CD14-positive monocyte (primary cell): ENCODE measurements around the gene CNTNAP2. TPM values are rescaled to one million over a fixed set of nuclear protein-coding genes. Genes with fewer than 3 reads are reported as not detected.

Source experiments
- DNase-seq, 3 donors: peaks; one replicate each; pipeline ENCODE4 v3.0.0-alpha.2; 2011 to 2022
- H2AFZ ChIP-seq: 2 replicates; pipeline ENCODE4 v1.6.0; 2012; ENCODE audit warnings: mild to moderate bottlenecking, low read depth, low read length, inconsistent platforms; ENCODE audit not compliant: insufficient read depth, poor library complexity, severe bottlenecking
- H3K27ac ChIP-seq, 2 donors: 1 replicate in 1 of 2; 2 replicates in 1 of 2; pipeline ENCODE4 v1.5.1; 2012 to 2013; ENCODE audit warnings: low read length in 2 of 2, control low read depth in 1 of 2, inconsistent platforms in 1 of 2, low read depth in 1 of 2, mild to moderate bottlenecking in 1 of 2
- H3K27me3 ChIP-seq, 2 donors: one replicate each; pipeline versions ENCODE4 v1.6.0 to v1.6.1; 2011 to 2013; ENCODE audit warnings: low read length in 2 of 2; ENCODE audit not compliant: control insufficient read depth in 2 of 2, insufficient read depth in 2 of 2
- H3K36me3 ChIP-seq, 2 donors: replicated peaks in 1 of 2; 1 replicate in 1 of 2; 2 replicates in 1 of 2; pipeline versions ENCODE4 v1.5.1 to v1.6.1; 2012 to 2013; ENCODE audit warnings: low read length in 2 of 2, control low read depth in 1 of 2, inconsistent platforms in 1 of 2, mild to moderate bottlenecking in 1 of 2; ENCODE audit not compliant: insufficient read depth in 2 of 2, control insufficient read depth in 1 of 2
- H3K4me1 ChIP-seq, 2 donors: 1 replicate in 1 of 2; 2 replicates in 1 of 2; pipeline versions ENCODE4 v1.5.1 to v1.6.1; 2012 to 2013; ENCODE audit warnings: low read length in 2 of 2, control low read depth in 1 of 2, inconsistent platforms in 1 of 2, mild to moderate bottlenecking in 1 of 2, moderate library complexity in 1 of 2; ENCODE audit not compliant: insufficient read depth in 2 of 2, control insufficient read depth in 1 of 2
- H3K4me2 ChIP-seq: replicated peaks from 2 replicates; pipeline ENCODE3; 2012; ENCODE audit warnings: low read length, moderate library complexity, mild to moderate bottlenecking; ENCODE audit not compliant: poor library complexity, severe bottlenecking; ENCODE audit errors: extremely low read depth
- H3K4me3 ChIP-seq, 3 experiments: fragments of 200-600 bp in 1 of 3; sonication (generic) in 1 of 3; replicated peaks in 1 of 3; 1 replicate in 2 of 3; 2 replicates in 1 of 3; pipeline ENCODE4 v1.5.1; 2011 to 2013; ENCODE audit warnings: low read length in 3 of 3, mild to moderate bottlenecking in 3 of 3, control low read depth in 2 of 3, low read depth in 2 of 3, inconsistent platforms in 1 of 3, moderate library complexity in 1 of 3
- H3K79me2 ChIP-seq: 2 replicates; pipeline ENCODE4 v1.6.0; 2012; ENCODE audit warnings: mild to moderate bottlenecking, control low read depth, inconsistent platforms, low read length, moderate library complexity; ENCODE audit not compliant: insufficient read depth
- H3K9ac ChIP-seq: 2 replicates; pipeline ENCODE4 v1.6.0; 2017; ENCODE audit warnings: low read length, mild to moderate bottlenecking; ENCODE audit not compliant: insufficient read depth, poor library complexity, severe bottlenecking
- H3K9me3 ChIP-seq, 2 donors: replicated peaks in 1 of 2; 1 replicate in 1 of 2; 2 replicates in 1 of 2; pipeline versions ENCODE4 v1.5.1 to v1.6.1; 2012 to 2013; ENCODE audit warnings: low read length in 2 of 2, control low read depth in 1 of 2; ENCODE audit not compliant: control insufficient read depth in 1 of 2, insufficient read depth in 1 of 2
- H4K20me1 ChIP-seq: 2 replicates; pipeline ENCODE4 v1.6.0; 2012; ENCODE audit warnings: mild to moderate bottlenecking, low read length, control low read depth, moderate library complexity; ENCODE audit not compliant: insufficient read depth
- H3K27ac Mint-ChIP-seq, 7 donors: one replicate each; pipeline ENCODE4 v1.8.0; 2020; ENCODE audit warnings: mild to moderate bottlenecking in 7 of 7, mixed read lengths in 7 of 7, moderate library complexity in 6 of 7, inconsistent platforms in 2 of 7
- H3K27me3 Mint-ChIP-seq, 3 donors: one replicate each; pipeline ENCODE4 v1.8.0; 2021 to 2022; ENCODE audit warnings: low read depth in 3 of 3, mild to moderate bottlenecking in 3 of 3, mixed read lengths in 3 of 3, moderate library complexity in 3 of 3, inconsistent platforms in 1 of 3
- H3K36me3 Mint-ChIP-seq, 2 donors: one replicate each; pipeline ENCODE4 v1.8.0; 2020; ENCODE audit warnings: mixed read lengths in 2 of 2, inconsistent platforms in 1 of 2, mild to moderate bottlenecking in 1 of 2
- H3K4me1 Mint-ChIP-seq: one replicate; pipeline ENCODE4 v1.8.0; 2020; ENCODE audit warnings: mild to moderate bottlenecking, mixed read lengths
- H3K4me3 Mint-ChIP-seq, 2 donors: one replicate each; pipeline ENCODE4 v1.8.0; 2020; ENCODE audit warnings: mild to moderate bottlenecking in 2 of 2, mixed read lengths in 2 of 2, moderate library complexity in 1 of 2
- H3K9me3 Mint-ChIP-seq, 7 donors: one replicate each; pipeline ENCODE4 v1.8.0; 2020 to 2022; ENCODE audit warnings: mixed read lengths in 7 of 7, mild to moderate bottlenecking in 6 of 7, moderate library complexity in 6 of 7, inconsistent platforms in 2 of 7
- CTCF ChIP-seq: fragments of 200-600 bp; IDR thresholded peaks from one replicate; pipeline ENCODE4 v1.8.0; 2022; ENCODE audit warnings: antibody characterized with exemption, mild to moderate bottlenecking
- WGBS: methylation state at CpG from one replicate; pipeline ENCODE4 v1.1.5; 2013; ENCODE audit warnings: missing lambda C conversion rate; ENCODE audit not compliant: insufficient coverage; 5-methylcytosine and 5-hydroxymethylcytosine counted together
- intact Hi-C, 2 donors: fragments of 100-400 bp; cut with micrococcal nuclease; formaldehyde crosslinking; loops; one replicate each; pipeline versions ENCODE4 v1.15.0 to v1.15.1; 2023
- polyA plus RNA-seq, 3 donors: library from polyadenylated mRNA; depleted of rRNA in 1 of 3; unstranded in 2 of 3; stranded (reverse) in 1 of 3; fragments of 300-500 nt in 2 of 3; fragments of >200 nt in 1 of 3; fragmentation: Illumina TruSeq in 2 of 3; gene quantifications; 1 replicate in 2 of 3; 2 replicates in 1 of 3; pipeline ENCODE4 v1.2.3, GENCODE V29; 2012 to 2021

Gene CNTNAP2
- polyA plus RNA-seq, 3 donors: 0.01 TPM; not detected in 2

GRCh38 chr7:148185041-148185440, 2068.4 kb downstream of the CNTNAP2 start:
- TF ChIP-seq CTCF: no peak
- no peaks in the 10 kb centered on the region for H4K20me1 ChIP-seq
- no peaks in the 10 kb centered on the region for H3K27me3 ChIP-seq
- no peaks in the 10 kb centered on the region for H3K79me2 ChIP-seq
- H3K4me3 Mint-ChIP-seq: no peak overlapping the region
- H3K9me3 Mint-ChIP-seq: peaks cover 0 to 6% (median 0%) of the 10 kb centered on the region in 7 donors
- no peak overlapping the region for H3K9ac ChIP-seq
- H3K27ac ChIP-seq: no peak overlapping the region
- peaks cover 0 to 5% (median 2%) of the 10 kb centered on the region in 3 donors for H3K27me3 Mint-ChIP-seq
- no peaks in the 10 kb centered on the region for H3K4me1 Mint-ChIP-seq
- no peaks in the 10 kb centered on the region for H3K36me3 Mint-ChIP-seq
- intact Hi-C loops: no loop called here
- no peak overlapping the region for H3K27ac Mint-ChIP-seq
- no peak overlapping the region for H3K4me3 ChIP-seq
- no peaks in the 10 kb centered on the region for H3K36me3 ChIP-seq
- H3K9me3 ChIP-seq: no peaks in the 10 kb centered on the region
- no peak for DNase-seq
- 98% methylated on average over 4 of the region's 5 CpGs for WGBS
- no peak overlapping the region for H3K4me2 ChIP-seq
- H2AFZ ChIP-seq: no peak overlapping the region
- H3K4me1 ChIP-seq: no peaks in the 10 kb centered on the region

- no peak for TF ChIP-seq CTCF
- Histone ChIP-seq H2AFZ (no peak overlapping the region), H3K79me2 (no peaks in the 10 kb centered on the region), H3K4me1 (no peaks in the 10 kb centered on the region), H3K9me3 (no peaks in the 10 kb centered on the region), H3K4me2 (no peak overlapping the region), H3K27me3 (no peaks in the 10 kb centered on the region), H4K20me1 (no peaks in the 10 kb centered on the region), H3K4me3 (no peak overlapping the region), H3K27ac (no peak overlapping the region), H3K36me3 (no peaks in the 10 kb centered on the region), H3K9ac (no peak overlapping the region)
- Mint-ChIP-seq H3K36me3 (no peaks in the 10 kb centered on the region), H3K4me1 (peaks cover 11% of the 10 kb centered on the region), H3K27ac (no peak overlapping the region), H3K4me3 (no peak overlapping the region), H3K27me3 (no peaks in the 10 kb centered on the region), H3K9me3 (peaks cover 0 to 5% (median 2%) of the 10 kb centered on the region in 7 donors)
- intact Hi-C loops: no loop called here
- no CpG with 5 or more reads among the region's 6 CpGs for WGBS
- DNase-seq: no peak
These were observed 2070.9 kb downstream of the CNTNAP2 start for GRCh38 chr7:148187471-148187870.
